ENCODE measurements around the gene CHD9.

CHD9 gene

GRCh38 chr16:53219371-53219770, 164.6 kb downstream of the CHD9 start:
- H3K4me3 ChIP-seq (ENCODE audit: low read depth, low read length), result no peak overlapping the region
- TF ChIP-seq, protein P1, sequence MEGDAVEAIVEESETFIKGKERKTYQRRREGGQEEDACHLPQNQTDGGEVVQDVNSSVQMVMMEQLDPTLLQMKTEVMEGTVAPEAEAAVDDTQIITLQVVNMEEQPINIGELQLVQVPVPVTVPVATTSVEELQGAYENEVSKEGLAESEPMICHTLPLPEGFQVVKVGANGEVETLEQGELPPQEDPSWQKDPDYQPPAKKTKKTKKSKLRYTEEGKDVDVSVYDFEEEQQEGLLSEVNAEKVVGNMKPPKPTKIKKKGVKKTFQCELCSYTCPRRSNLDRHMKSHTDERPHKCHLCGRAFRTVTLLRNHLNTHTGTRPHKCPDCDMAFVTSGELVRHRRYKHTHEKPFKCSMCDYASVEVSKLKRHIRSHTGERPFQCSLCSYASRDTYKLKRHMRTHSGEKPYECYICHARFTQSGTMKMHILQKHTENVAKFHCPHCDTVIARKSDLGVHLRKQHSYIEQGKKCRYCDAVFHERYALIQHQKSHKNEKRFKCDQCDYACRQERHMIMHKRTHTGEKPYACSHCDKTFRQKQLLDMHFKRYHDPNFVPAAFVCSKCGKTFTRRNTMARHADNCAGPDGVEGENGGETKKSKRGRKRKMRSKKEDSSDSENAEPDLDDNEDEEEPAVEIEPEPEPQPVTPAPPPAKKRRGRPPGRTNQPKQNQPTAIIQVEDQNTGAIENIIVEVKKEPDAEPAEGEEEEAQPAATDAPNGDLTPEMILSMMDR (IDR thresholded peaks at IDR 0.05; ENCODE audit: borderline replicate concordance, insufficient read depth, low read depth, low read length), result no peak

DNA sequence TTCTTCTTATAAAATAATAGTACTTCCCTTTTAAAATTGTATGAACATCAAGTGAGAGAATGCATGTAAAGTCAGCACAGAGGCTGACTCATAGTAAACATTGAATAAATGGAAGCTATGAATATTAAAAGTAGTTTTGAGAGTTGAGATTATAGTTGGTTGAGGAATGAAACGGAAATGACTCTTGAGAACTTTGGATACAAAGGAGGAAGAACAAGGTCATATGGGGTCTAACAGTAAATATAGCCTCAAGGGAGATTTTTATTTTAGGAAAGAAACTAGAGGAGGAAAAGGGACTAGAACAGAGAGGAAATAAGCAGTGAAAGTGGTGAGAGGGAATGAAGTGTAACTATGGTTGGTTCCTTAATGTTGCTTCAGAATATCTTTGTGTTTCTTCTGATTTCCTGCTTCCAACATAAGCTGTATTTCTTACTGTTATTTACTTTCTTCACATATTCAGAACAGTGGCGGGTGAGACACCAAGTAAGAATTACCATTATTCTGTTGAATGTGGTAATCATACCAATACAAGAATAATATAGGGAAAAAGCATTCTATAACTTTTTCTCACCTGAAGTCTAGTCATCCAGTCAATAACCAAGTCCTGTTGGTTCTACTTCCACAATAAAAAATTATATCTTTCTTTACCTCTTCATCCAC, 165.1 kb downstream of the CHD9 start:
- TF ChIP-seq, protein P1 (IDR thresholded peaks at IDR 0.05; ENCODE audit: borderline replicate concordance, insufficient read depth, low read depth, low read length), result no peak
- H3K4me3 ChIP-seq (ENCODE audit: low read depth, low read length), result no peak overlapping the region

- H3K4me3 ChIP-seq (ENCODE audit: low read depth, low read length), result no peak overlapping the region
These were observed 165.8 kb downstream of the CHD9 start for GRCh38 chr16:53220585-53220984.

DNA sequence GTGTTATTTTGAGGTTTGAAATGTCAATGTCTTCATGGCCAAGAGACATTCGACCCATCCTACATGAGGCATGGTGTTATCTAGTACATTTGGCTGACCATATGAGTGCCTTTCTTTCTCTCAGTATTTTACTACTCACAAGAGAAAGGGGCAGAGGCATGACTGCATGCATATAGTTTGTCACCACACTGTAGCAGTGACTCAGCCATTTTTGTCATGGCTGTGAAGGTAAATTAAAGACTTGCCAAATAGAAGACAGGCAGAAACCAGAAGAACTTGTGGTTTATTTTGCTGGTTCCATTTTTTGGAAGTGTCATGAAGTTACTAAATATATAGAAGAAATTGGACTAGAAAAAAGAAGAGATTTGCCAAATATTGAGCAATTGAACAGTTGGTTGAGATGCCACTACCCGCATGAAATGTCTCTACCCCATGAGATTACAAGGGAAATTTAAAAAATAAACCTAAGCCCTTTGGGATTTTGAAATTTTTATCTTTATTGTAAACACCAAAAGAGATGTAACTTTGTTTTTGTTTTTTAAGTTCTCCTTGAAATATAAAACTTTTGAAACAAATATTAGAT, 170.3 kb downstream of the CHD9 start:
- H3K4me3 ChIP-seq (ENCODE audit: low read depth, low read length), result no peak overlapping the region
- TF ChIP-seq, protein P1 (IDR thresholded peaks at IDR 0.05; ENCODE audit: borderline replicate concordance, insufficient read depth, low read depth, low read length), result no peak

More at GRCh38 chr16:53220585-53220984, 165.8 kb downstream of the CHD9 start:
- TF ChIP-seq, protein P1 (IDR thresholded peaks at IDR 0.05; ENCODE audit: borderline replicate concordance, insufficient read depth, low read depth, low read length), result no peak

- TF ChIP-seq, protein P1 (IDR thresholded peaks at IDR 0.05; ENCODE audit: borderline replicate concordance, insufficient read depth, low read depth, low read length), result no peak
- H3K4me3 ChIP-seq (ENCODE audit: low read depth, low read length), result no peak overlapping the region
These were observed 178.2 kb downstream of the CHD9 start for GRCh38 chr16:53232826-53233529.

DNA sequence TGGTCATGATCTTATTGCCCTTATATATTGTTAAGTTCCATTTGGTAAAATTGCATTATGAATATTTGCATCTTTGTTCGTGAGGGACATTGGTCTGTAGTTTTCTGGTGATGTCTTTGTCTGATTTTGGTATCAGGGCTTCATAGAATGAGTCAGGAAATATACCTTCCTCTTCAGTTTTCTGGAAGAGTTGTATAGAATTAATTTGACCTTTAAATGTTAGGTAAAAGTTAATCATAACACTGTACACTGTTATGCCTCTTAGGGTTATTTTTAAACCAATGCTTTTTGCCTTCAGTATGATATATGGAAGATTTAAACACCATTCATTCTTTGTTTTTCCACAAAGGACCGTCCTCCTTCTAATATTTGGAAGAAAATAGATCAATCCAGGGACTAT, 180.0 kb downstream of the CHD9 start:
- no peak overlapping the region for H3K4me3 ChIP-seq (ENCODE audit: low read depth, low read length)
- TF ChIP-seq, protein P1 (IDR thresholded peaks at IDR 0.05; ENCODE audit: borderline replicate concordance, insufficient read depth, low read depth, low read length), result no peak
